Endothelial cell of umbilical vein (primary cell): ENCODE results near the gene SEMA4G. TPM values are rescaled to one million over a fixed set of nuclear protein-coding genes. Genes with fewer than 3 reads are reported as not detected.

Experiments used
- BruUV-seq: library from RNA; stranded (reverse); fragments of 400-500 nt; replicated peaks from 2 replicates; lab custom pipeline; 2021; lab: Mats Ljungman, UMichigan
- CTCF ChIA-PET: fragments of 300-600, 350-600 bp; sonication (Branson Sonifier 250); formaldehyde crosslinking; loops from one replicate; lab custom pipeline; 2021; ENCODE audit warnings: antibody characterized with exemption, inconsistent platforms; lab: Charles Lee
- POLR2A ChIA-PET: fragments of 300-600, 350-600 bp; sonication (Branson Sonifier 250); formaldehyde crosslinking; loops from one replicate; lab custom pipeline; 2021; ENCODE audit warnings: antibody characterized with exemption, inconsistent platforms; lab: Charles Lee
- DNase-seq: peaks from one replicate; pipeline ENCODE4 v3.0.0-alpha.2; 2011; ENCODE audit warnings: low read depth, low spot score
- FAIRE-seq: peaks from 2 replicates; lab custom pipeline; 2011; peaks lifted over from hg19 to GRCh38; lab: Jason Lieb, UNC
- H2AFZ ChIP-seq: 2 replicates; pipeline ENCODE4 v1.6.0; 2012; ENCODE audit warnings: low read depth, low read length, control low read depth, inconsistent platforms
- H3K27ac ChIP-seq: 2 replicates; pipeline ENCODE4 v1.5.1; 2011; ENCODE audit warnings: low read depth, mild to moderate bottlenecking, control low read depth, low read length, moderate library complexity; ENCODE audit not compliant: insufficient read depth
- H3K27me3 ChIP-seq, 2 experiments: 2 replicates each; pipeline versions ENCODE4 v1.6.0 to v1.6.1; 2011; ENCODE audit warnings: low read length in 2 of 2, mixed read lengths in 1 of 2; ENCODE audit not compliant: control insufficient read depth in 2 of 2, insufficient read depth in 2 of 2
- H3K36me3 ChIP-seq, 2 experiments: 2 replicates in 1 of 2; 3 replicates in 1 of 2; pipeline ENCODE4 v1.5.1; 2011; ENCODE audit warnings: low read length in 2 of 2, mild to moderate bottlenecking in 1 of 2, moderate library complexity in 1 of 2; ENCODE audit not compliant: control insufficient read depth in 2 of 2, insufficient read depth in 2 of 2; ENCODE audit errors: extremely low read depth in 1 of 2
- H3K4me1 ChIP-seq: 3 replicates; pipeline ENCODE4 v1.5.1; 2011; ENCODE audit warnings: mild to moderate bottlenecking, low read length; ENCODE audit not compliant: control insufficient read depth, insufficient read depth; ENCODE audit errors: extremely low read depth
- H3K4me2 ChIP-seq: 2 replicates; pipeline ENCODE4 v1.6.1; 2011; ENCODE audit warnings: low read length, control low read depth, mixed read lengths; ENCODE audit not compliant: insufficient read depth
- H3K4me3 ChIP-seq, 3 experiments: fragments of 200-600 bp in 1 of 3; sonication (generic), shearing (Covaris generic) in 1 of 3; replicated peaks in 1 of 3; 2 replicates each; pipeline ENCODE4 v1.5.1; 2011 to 2016; ENCODE audit warnings: control low read depth in 3 of 3, low read length in 3 of 3, mild to moderate bottlenecking in 2 of 3, inconsistent platforms in 1 of 3, low read depth in 1 of 3, moderate library complexity in 1 of 3; ENCODE audit not compliant: insufficient read depth in 1 of 3
- H3K79me2 ChIP-seq: 2 replicates; pipeline ENCODE4 v1.6.0; 2012; ENCODE audit warnings: low read length, inconsistent platforms; ENCODE audit not compliant: control insufficient read depth, insufficient read depth
- H3K9ac ChIP-seq: replicated peaks from 2 replicates; pipeline ENCODE3; 2011; ENCODE audit warnings: low read length, control low read depth; ENCODE audit not compliant: insufficient read depth; ENCODE audit errors: extremely low read depth
- H3K9me1 ChIP-seq: replicated peaks from 3 replicates; pipeline ENCODE4 v1.6.0; 2011; ENCODE audit warnings: mild to moderate bottlenecking, low read length; ENCODE audit not compliant: control insufficient read depth, insufficient read depth; ENCODE audit errors: extremely low read depth
- H3K9me3 ChIP-seq: replicated peaks from 2 replicates; pipeline ENCODE4 v1.5.1; 2012; ENCODE audit warnings: low read length, inconsistent platforms; ENCODE audit not compliant: control insufficient read depth, insufficient read depth
- H4K20me1 ChIP-seq: replicated peaks from 2 replicates; pipeline ENCODE3; 2011; ENCODE audit warnings: mild to moderate bottlenecking, low read length; ENCODE audit not compliant: control insufficient read depth, insufficient read depth; ENCODE audit errors: extremely low read depth
- CTCF ChIP-seq, 2 donors: IDR thresholded peaks; 1 replicate in 1 of 2; 2 replicates in 1 of 2; pipeline ENCODE4 v1.5.1; 2011; ENCODE audit warnings: low read length in 2 of 2, mild to moderate bottlenecking in 2 of 2, moderate library complexity in 2 of 2, control low read depth in 1 of 2, inconsistent platforms in 1 of 2, low read depth in 1 of 2; ENCODE audit not compliant: insufficient read depth in 1 of 2; ENCODE audit errors: extremely low read depth in 1 of 2
- EZH2 ChIP-seq: IDR thresholded peaks from 2 replicates; pipeline ENCODE4 v1.6.1; 2012; ENCODE audit warnings: borderline replicate concordance, low read depth, mild to moderate bottlenecking, moderate library complexity, low read length, inconsistent platforms; ENCODE audit not compliant: severe bottlenecking
- FOS ChIP-seq: IDR thresholded peaks from 2 replicates; pipeline ENCODE4 v1.6.1; 2011; ENCODE audit warnings: mild to moderate bottlenecking, low read length, moderate library complexity, borderline replicate concordance; ENCODE audit not compliant: insufficient read depth
- GATA2 ChIP-seq: IDR thresholded peaks from 2 replicates; pipeline ENCODE4 v1.7.0; 2011; ENCODE audit warnings: low read depth, mild to moderate bottlenecking, moderate library complexity, mixed read lengths, low read length; ENCODE audit not compliant: insufficient read length, insufficient read depth
- JUN ChIP-seq: IDR thresholded peaks from 2 replicates; pipeline ENCODE4 v1.6.1; 2011; ENCODE audit warnings: borderline replicate concordance, low read depth; ENCODE audit not compliant: insufficient read length, insufficient read depth
- MYC ChIP-seq: IDR thresholded peaks from one replicate; pipeline ENCODE4 v1.6.1; 2011; ENCODE audit warnings: mild to moderate bottlenecking, low read depth, low read length
- POLR2A ChIP-seq: IDR thresholded peaks from 2 replicates; pipeline ENCODE4 v1.6.1; 2012; ENCODE audit warnings: low read depth, mild to moderate bottlenecking, control low read depth, low read length
- POLR2AphosphoS5 ChIP-seq: IDR thresholded peaks from 2 replicates; pipeline ENCODE4 v1.6.1; 2012; ENCODE audit warnings: low read depth, mild to moderate bottlenecking, control low read depth, low read length, moderate library complexity; ENCODE audit not compliant: insufficient read depth
- dilution Hi-C: fragments of 300-500 bp; cut with MboI; formaldehyde crosslinking; loops from one replicate; pipeline ENCODE4 v1.15.0; 2019; ENCODE audit warnings: low sequenced_read_pairs; ENCODE audit not compliant: extremely low pct_ligation_motif_present
- intact Hi-C: fragments of 100-400 bp; cut with micrococcal nuclease; formaldehyde crosslinking; loops from one replicate; pipeline ENCODE4 v1.10.0; 2022
- polyA plus RNA-seq, 4 experiments: library from polyadenylated mRNA; depleted of rRNA in 3 of 4; stranded (reverse) in 3 of 4; unstranded in 1 of 4; fragments of >200 nt; gene quantifications; 2 replicates each; pipeline versions ENCODE4 v1.2.1 to v1.2.3, GENCODE V29; 2011 to 2012; ENCODE audit warnings: missing spikeins in 1 of 4
- total RNA-seq: library from RNA; stranded (reverse); gene quantifications from 2 replicates; pipeline ENCODE4 v1.2.3, GENCODE V29; 2021

SEMA4G gene
- total and polyA plus RNA-seq, 2 donors (not counting 3 experiments of a cell fraction or from before 2014, with no cell fraction given) = 6.0 to 10.4 TPM

- Histone ChIP-seq H3K36me3 (peaks cover 8 to 29% of the 10 kb centered on the region in 2 experiments), H3K79me2 (no peaks in the 10 kb centered on the region), H3K27me3 (no peaks in the 10 kb centered on the region), H3K9me3 (no peaks in the 10 kb centered on the region), H3K4me3 (no peak overlapping the region), H3K9ac (no peak overlapping the region), H3K4me2 (no peak overlapping the region), H3K27ac (no peak overlapping the region), H3K4me1 (no peaks in the 10 kb centered on the region), H3K9me1 (no peaks in the 10 kb centered on the region), H4K20me1 (no peaks in the 10 kb centered on the region), H2AFZ (no peak overlapping the region)
- FAIRE-seq (no peak), DNase-seq (no peak)
- dilution Hi-C loops = no loop called here
- ChIA-PET POLR2A (no interaction called here), CTCF (interaction anchor here (0.7 kb wide), 1 partner anchor 27 kb away, joined by 3 read pairs; no protein-coding TSS in a partner anchor)
- no TSS peak for BruUV-seq
- TF ChIP-seq FOS (no peak), POLR2AphosphoS5 (no peak), CTCF (IDR thresholded peaks at IDR 0.05; ENCODE audit: extremely low read depth in 1 of 2, insufficient read depth in 1 of 2, low read depth in 1 of 2, low read length in 2 of 2) (no peak), GATA2 (no peak), JUN (no peak), EZH2 (no peak), POLR2A (no peak), MYC (no peak)
- intact Hi-C loops = no loop called here
These were observed 20.4 kb upstream of the SEMA4G start for GRCh38 chr10:100948916-100949315.
